Stimulated activated CD8-positive, alpha-beta memory T cell treated with anti-CD3 and anti-CD28 coated beads, Interleukin-7, amount 100 ng/mL, for 4 hours (primary cell): ENCODE results near the gene HP1BP3.
"Not testable (repeated sequence)": the region's sequence is repeated elsewhere in the genome, so short reads cannot be mapped to it uniquely, and the experiment has no call there.

Experiments used
- DNase-seq, 2 donors: peaks; one replicate each; pipeline ENCODE4 v3.0.0-alpha.2; 2020; ENCODE audit warnings: low read depth in 2 of 2

Gene HP1BP3

GRCh38 chr1:20727746-20728316 is 59.3 kb downstream of the HP1BP3 start:
- DNase-seq = no peak

- DNase-seq = no peak
Observed at GRCh38 chr1:20726932-20727745, 60.0 kb downstream of the HP1BP3 start.

- DNase-seq = no peak
Observed at GRCh38 chr1:20726118-20726911, 60.8 kb downstream of the HP1BP3 start.

GRCh38 chr1:20725189-20726117 is 61.7 kb downstream of the HP1BP3 start:
- no peak for DNase-seq

- DNase-seq = no peak
Observed at GRCh38 chr1:20724364-20725188, 62.5 kb downstream of the HP1BP3 start.

- DNase-seq = no peak
Observed at GRCh38 chr1:20723537-20724363, 63.4 kb downstream of the HP1BP3 start.

GRCh38 chr1:20723159-20723536 is 64.0 kb downstream of the HP1BP3 start:
- DNase-seq = no peak

- no peak for DNase-seq
Observed at GRCh38 chr1:20721117-20722061, 65.7 kb downstream of the HP1BP3 start.

- DNase-seq = no peak
Observed at GRCh38 chr1:20720631-20721091, 66.4 kb downstream of the HP1BP3 start.

GRCh38 chr1:20719871-20720620 is 67.1 kb downstream of the HP1BP3 start:
- DNase-seq = no peak

GRCh38 chr1:20719261-20719660 is 67.8 kb downstream of the HP1BP3 start:
- no peak for DNase-seq

- DNase-seq = not testable (repeated sequence)
Observed at GRCh38 chr1:20718343-20718882, 68.7 kb downstream of the HP1BP3 start.

GRCh38 chr1:20717452-20718342 is 69.4 kb downstream of the HP1BP3 start, which contains the start of gene KIF17:
Gene KIF17 (minus strand): TSS chr1:20718007. CDS start chr1:20717706, 301 bp downstream.
- peak in 1 of 2 donors; percentile 62 for DNase-seq

- no peak for DNase-seq
Observed at GRCh38 chr1:20716232-20716631, 70.9 kb downstream of the HP1BP3 start.

GRCh38 chr1:20715406-20715805 is 71.7 kb downstream of the HP1BP3 start:
- DNase-seq = no peak

- no peak for DNase-seq
Observed at GRCh38 chr1:20713440-20713839, 73.7 kb downstream of the HP1BP3 start.
